ENCODE results near the gene DNASE1L2. TPM values are rescaled to one million over a fixed set of nuclear protein-coding genes. Genes with fewer than 3 reads are reported as not detected.
"Not testable (repeated sequence)": the region's sequence is repeated elsewhere in the genome, so short reads cannot be mapped to it uniquely, and the experiment has no call there.

The DNASE1L2 gene
- total RNA-seq, 1 donor = 0.86 TPM

DNA sequence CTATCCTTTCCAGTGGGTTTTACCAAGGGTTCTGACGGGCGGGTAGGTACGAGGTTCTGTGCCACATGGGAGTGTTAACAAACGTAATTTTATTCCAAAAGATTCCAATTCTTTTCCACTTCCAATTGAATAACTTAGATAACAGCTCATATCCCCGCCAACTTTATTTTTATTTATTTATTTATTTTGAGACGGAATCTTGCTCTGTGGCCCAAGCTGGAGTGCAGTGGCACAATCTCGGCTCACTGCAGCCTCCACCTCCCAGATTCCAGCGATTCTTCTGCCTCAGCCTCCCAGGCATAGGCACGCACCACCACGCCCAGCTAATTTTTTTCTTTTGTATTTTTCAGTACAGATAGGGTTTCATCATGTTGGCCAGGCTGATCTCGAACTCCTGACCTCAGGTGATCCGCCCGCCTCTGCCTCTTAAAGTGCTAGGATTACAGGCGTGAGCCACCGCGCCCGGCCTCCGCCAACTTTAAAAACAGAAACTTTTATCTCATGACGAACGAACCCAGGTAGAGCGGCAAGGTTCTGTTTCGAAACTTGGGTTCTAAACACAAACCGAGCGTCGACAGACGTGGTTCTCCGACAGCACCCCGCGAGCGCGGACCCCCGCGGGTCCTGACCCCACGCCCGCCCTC lies 14.5 kb downstream of the DNASE1L2 start:
- H3K4me3 ChIP-seq (ENCODE audit: low read depth, low read length) = peak overlapping the region; percentile 76
- TF ChIP-seq, protein P1, sequence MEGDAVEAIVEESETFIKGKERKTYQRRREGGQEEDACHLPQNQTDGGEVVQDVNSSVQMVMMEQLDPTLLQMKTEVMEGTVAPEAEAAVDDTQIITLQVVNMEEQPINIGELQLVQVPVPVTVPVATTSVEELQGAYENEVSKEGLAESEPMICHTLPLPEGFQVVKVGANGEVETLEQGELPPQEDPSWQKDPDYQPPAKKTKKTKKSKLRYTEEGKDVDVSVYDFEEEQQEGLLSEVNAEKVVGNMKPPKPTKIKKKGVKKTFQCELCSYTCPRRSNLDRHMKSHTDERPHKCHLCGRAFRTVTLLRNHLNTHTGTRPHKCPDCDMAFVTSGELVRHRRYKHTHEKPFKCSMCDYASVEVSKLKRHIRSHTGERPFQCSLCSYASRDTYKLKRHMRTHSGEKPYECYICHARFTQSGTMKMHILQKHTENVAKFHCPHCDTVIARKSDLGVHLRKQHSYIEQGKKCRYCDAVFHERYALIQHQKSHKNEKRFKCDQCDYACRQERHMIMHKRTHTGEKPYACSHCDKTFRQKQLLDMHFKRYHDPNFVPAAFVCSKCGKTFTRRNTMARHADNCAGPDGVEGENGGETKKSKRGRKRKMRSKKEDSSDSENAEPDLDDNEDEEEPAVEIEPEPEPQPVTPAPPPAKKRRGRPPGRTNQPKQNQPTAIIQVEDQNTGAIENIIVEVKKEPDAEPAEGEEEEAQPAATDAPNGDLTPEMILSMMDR (IDR thresholded peaks at IDR 0.05; ENCODE audit: insufficient read depth, low read depth, low read length) = no peak
- DNase-seq (ENCODE audit: low read depth) = peak; percentile 44

DNA sequence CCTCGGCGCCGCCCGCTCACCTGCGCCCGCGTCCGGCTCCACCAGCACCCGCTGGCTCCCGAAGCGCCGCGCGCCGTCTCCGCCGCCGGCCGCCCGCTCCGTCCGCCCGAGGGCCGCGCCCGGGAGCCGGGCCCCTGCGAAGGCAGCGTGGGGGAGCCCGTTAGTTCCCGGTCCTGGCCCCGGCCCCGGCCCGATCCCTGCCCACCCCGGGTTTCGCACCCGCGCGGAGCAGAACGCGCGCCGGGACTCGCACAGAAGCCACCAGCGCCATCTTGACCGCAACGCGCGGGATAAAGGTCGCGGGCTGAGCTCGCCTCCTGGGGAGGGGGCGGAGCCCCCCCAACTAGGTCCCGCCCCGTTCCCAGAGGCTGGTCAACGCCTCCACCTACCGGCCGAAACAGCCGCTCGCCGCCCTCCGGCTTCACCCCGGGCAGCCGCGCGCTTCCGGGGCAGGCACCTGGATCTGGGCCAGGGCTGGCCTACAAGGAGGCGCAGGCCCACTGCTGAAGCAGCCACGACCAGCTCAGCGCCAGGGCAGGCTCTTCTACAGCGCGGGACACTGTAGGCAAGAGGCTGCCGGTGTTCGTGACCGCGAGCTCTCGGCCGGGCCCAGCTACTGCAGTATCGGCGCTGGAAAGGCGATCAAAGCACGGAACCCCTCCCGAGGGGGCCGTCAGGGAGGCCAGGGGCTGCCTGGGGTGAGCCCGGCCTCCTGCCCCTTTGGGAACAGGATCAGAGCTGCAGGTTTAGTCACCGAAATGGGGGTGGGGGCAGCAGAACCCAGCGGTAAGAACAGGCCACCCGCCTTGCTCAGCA lies 15.3 kb downstream of the DNASE1L2 start, which contains the start of gene ECI1:
Gene ECI1, minus strand, starts transcription at position 292 of the 816 bp plus-strand sequence. Its CDS starts 21 bp downstream, at position 271.
- H3K4me3 ChIP-seq (ENCODE audit: low read depth, low read length) = peak within 1 kb of the TSS; percentile 76
- DNase-seq (ENCODE audit: low read depth) = peak; percentile 97
- TF ChIP-seq, protein P1 (IDR thresholded peaks at IDR 0.05; ENCODE audit: insufficient read depth, low read depth, low read length) = peak; percentile 68

DNA sequence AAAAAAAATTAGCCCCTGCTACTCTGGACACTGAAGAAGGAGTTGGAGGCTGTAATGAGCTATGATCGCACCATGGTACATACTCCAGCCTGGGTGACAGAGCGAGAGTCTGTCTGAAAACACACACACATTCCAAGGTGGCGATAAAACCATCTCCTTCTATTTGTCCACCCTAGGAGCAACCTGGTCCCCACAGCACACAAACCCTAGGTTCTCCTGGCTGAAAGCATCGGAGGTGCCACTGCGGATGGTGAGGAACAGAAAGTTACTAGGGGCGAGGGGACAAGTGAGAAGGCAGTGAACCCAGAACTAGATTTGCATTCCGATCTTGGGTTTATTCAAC lies 16.5 kb downstream of the DNASE1L2 start:
- TF ChIP-seq, protein P1 (IDR thresholded peaks at IDR 0.05; ENCODE audit: insufficient read depth, low read depth, low read length) = no peak
- H3K4me3 ChIP-seq (ENCODE audit: low read depth, low read length) = no peak overlapping the region
- DNase-seq (ENCODE audit: low read depth) = no peak

DNA sequence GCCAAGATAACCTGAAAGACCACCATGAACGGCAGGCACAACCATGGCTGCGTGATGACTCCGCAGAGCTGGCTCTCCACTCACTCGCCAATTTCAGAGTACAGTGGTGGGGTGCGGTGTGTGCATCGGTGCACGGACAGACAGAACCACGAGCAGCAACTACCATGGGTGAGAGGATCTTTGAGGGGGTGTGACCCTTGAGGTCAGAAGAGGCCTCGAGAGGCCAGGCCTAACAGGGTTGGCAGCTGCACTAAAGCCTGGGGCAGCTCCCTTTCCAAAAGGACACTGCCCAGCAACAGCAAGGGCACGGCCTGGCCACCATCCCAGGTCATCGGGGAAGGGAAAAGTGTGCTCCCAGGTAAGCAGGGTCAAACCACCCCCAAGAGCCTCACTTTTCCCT lies 17.0 kb downstream of the DNASE1L2 start:
- DNase-seq (ENCODE audit: low read depth) = no peak
- TF ChIP-seq, protein P1 (IDR thresholded peaks at IDR 0.05; ENCODE audit: insufficient read depth, low read depth, low read length) = no peak
- H3K4me3 ChIP-seq (ENCODE audit: low read depth, low read length) = no peak overlapping the region

DNA sequence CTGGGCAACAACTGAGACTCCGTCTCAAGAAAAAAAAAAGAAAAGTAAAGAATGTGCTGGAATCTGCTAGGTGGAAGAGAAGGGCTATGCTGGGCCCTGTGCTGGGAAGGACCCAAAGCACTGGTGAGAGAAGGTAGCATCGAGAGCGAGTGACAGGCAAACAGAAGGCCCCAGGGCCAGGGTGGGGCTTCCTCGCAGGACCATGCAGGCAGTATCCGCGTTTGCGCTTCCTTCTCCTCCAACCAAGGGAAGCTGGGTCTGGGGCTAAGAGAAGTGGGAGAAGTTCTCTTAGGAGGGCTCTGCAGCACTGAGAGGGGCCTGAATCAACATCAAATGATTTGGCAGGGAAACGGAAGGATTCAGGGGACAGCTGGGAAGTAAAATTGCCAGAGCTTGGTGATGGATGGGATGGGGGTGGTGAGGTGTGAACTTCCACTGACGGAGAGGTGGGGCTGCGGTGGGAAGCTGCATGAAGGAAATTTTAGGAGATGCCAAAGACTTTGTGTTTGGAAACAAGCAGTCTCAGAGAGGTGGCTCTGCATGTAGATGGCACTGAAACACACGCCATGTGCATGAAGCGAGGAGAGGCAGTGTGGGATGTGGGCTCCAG lies 20.4 kb downstream of the DNASE1L2 start:
- no peak overlapping the region for H3K4me3 ChIP-seq (ENCODE audit: low read depth, low read length)
- TF ChIP-seq, protein P1 (IDR thresholded peaks at IDR 0.05; ENCODE audit: insufficient read depth, low read depth, low read length) = no peak
- DNase-seq (ENCODE audit: low read depth) = no peak

DNA sequence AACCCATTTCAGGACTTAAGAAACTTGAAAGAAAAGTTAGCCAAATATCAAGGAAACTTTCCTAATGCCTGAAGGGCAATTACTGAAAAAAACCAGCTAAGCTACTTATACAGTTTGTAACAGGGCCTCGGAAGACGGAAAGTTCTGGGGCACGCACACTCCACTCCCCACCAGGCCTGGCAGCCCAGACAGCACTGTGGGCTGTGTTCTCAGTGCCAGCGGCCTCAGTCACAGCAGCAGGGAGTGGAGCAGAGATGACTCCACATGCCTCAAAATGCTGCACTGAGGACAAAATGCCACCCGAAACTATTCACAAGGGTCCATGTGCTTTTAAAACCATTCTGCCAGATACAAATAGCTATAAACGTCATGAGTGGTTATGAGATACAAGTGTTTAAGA lies 21.5 kb downstream of the DNASE1L2 start:
- no peak overlapping the region for H3K4me3 ChIP-seq (ENCODE audit: low read depth, low read length)
- DNase-seq (ENCODE audit: low read depth) = no peak
- TF ChIP-seq, protein P1 (IDR thresholded peaks at IDR 0.05; ENCODE audit: insufficient read depth, low read depth, low read length) = no peak

DNA sequence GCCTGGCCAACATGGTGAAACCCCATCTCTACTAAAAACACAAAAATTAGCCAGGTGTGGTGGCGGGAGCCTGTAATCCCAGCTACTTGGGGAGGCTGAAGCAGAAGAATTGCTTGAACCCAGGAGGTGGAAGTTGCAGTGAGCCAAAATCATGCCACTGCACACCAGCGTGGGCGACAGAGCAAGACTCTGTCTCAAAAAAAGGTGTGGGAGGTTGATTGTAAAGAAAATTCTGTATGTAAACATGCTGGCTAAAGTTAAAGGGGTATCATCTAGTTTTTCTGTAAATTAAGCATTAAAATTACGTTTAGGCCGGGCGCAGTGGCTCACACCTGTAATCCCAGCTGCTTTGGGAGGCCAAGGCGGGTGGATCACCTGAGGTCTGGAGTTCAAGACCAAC lies 22.3 kb downstream of the DNASE1L2 start:
- H3K4me3 ChIP-seq (ENCODE audit: low read depth, low read length); DNase-seq (ENCODE audit: low read depth): not testable (repeated sequence)

Data from fibroblast of villous mesenchyme (primary cell).